HG02943 (cell line): ENCODE data around the gene MAPK11.

Experiments
- ATAC-seq: cut with Tn5 transposase; IDR thresholded peaks from one replicate; pipeline ENCODE4 v1.9.1; 2021; ENCODE audit warnings: mild to moderate bottlenecking, low read depth, moderate library complexity; ENCODE audit not compliant: unreplicated experiment

Gene MAPK11

GRCh38 chr22:50308597-50308935 lies 38.4 kb upstream of the MAPK11 start:
- ATAC-seq: no peak

- ATAC-seq: no peak
Observed at GRCh38 chr22:50307890-50308596, 37.9 kb upstream of the MAPK11 start.

GRCh38 chr22:50306753-50307749 lies 36.9 kb upstream of the MAPK11 start, which contains the start of gene PLXNB2:
PLXNB2 (minus strand) TSS chr22:50307646; CDS start chr22:50290584, 17,062 bp downstream.
- ATAC-seq: no peak

GRCh38 chr22:50305923-50306566 lies 35.9 kb upstream of the MAPK11 start:
- ATAC-seq: no peak

GRCh38 chr22:50305393-50305922 lies 35.3 kb upstream of the MAPK11 start:
- no peak for ATAC-seq

GRCh38 chr22:50304528-50305392 lies 34.6 kb upstream of the MAPK11 start:
- no peak for ATAC-seq

GRCh38 chr22:50303848-50304527 lies 33.8 kb upstream of the MAPK11 start:
- no peak for ATAC-seq

- ATAC-seq: no peak
Observed at GRCh38 chr22:50303515-50303847, 33.3 kb upstream of the MAPK11 start.

GRCh38 chr22:50302564-50302963 lies 32.4 kb upstream of the MAPK11 start:
- no peak for ATAC-seq

- no peak for ATAC-seq
Observed at GRCh38 chr22:50302041-50302541, 31.9 kb upstream of the MAPK11 start.

- no peak for ATAC-seq
Observed at GRCh38 chr22:50301581-50301991, 31.4 kb upstream of the MAPK11 start.

GRCh38 chr22:50300620-50301257 lies 30.6 kb upstream of the MAPK11 start:
- no peak for ATAC-seq

- no peak for ATAC-seq
Observed at GRCh38 chr22:50299785-50300619, 29.8 kb upstream of the MAPK11 start.

GRCh38 chr22:50298937-50299784 lies 29.0 kb upstream of the MAPK11 start:
- ATAC-seq: no peak

GRCh38 chr22:50298266-50298637 lies 28.1 kb upstream of the MAPK11 start:
- no peak for ATAC-seq

- ATAC-seq: no peak
Observed at GRCh38 chr22:50297510-50298265, 27.5 kb upstream of the MAPK11 start.
